ENCODE results near the gene NOCT.
"Not testable (repeated sequence)": the region's sequence is repeated elsewhere in the genome, so short reads cannot be mapped to it uniquely, and the experiment has no call there.

The NOCT gene

DNA sequence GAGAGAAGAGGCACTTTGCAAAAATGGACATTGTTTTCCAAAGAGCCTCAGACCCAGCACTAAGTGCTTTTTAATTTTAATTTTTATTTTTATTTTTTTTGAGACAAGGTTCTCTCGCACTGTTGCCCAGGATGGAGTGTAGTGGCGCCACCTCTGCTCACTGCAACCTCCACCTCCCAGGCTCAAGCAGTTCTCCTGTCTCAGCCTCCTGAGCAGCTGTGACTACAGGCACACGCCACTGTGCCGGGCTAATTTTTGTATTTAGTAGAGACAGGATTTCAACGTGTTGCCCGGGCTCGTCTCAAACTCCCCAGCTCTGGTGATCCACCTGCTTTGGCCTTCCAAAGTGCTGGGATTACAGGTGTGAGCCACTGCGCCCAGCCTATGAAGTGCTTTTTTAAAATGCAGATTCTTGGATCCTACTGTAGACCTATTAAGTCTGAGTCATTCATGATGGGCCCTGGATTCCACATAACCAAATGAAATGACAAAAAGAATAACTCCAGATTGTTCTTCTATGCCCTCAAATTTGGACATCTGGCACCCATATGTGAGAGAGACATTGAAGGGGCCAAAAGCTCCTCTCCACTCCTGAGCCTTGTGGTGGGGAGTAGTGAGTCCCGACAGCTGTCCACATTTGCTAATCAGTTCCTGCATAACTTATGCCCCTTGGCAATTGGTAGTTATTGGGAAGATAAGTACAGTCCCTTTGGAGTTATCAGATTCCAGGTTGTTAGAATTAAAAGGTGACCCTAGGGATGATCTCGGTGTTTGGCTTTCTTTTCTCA is 3.6 kb downstream of the NOCT start:
- DNase-seq (ENCODE audit: insufficient read length, low spot score) (no peak), FAIRE-seq (no peak)
- no peak for TF ChIP-seq POLR2A (IDR thresholded peaks at IDR 0.05; ENCODE audit: low read depth, low read length)

DNA sequence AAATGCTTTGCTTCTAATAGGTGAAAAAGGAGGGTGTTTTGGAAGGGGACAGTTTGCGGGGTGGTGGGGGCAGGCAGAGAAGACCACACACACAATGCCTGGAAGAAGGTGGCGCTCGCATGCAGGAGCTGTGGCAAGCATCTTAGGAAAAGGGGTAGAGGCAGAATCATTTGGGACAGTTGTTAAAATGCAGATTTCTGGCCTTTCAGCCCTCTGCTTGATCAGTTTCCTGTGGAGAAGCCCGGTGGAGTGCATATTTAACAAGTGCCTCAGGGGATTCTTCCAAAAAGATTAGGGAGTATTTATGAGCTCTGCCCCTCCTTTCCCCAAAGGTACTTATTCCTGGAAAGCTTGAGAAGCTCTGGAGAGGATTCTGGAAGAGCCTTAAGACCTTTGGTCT is 4.8 kb downstream of the NOCT start:
- DNase-seq (ENCODE audit: insufficient read length, low spot score) (no peak), FAIRE-seq (no peak)
- no peak for TF ChIP-seq POLR2A (IDR thresholded peaks at IDR 0.05; ENCODE audit: low read depth, low read length)

DNA sequence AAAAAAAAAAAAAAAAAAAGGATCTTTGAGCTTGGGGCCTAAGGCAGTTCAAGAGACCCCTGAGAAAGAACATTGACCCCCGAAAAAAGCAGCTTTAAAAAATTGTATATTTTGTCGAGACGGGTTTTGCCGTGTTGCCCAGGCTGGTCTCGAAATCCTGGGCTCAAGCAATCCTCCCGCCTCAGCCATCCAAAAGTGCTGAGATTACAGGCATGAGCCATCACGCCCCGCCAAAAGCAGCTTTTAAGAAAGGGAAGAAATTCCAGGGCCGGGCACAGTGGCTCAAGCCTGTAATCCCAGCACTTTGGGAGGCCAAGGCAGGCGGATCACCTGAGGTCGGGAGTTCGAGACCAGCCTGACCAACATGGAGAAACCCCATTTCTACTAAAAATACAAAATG is 5.5 kb downstream of the NOCT start:
- not testable (repeated sequence) for FAIRE-seq; DNase-seq (ENCODE audit: insufficient read length, low spot score)

DNA sequence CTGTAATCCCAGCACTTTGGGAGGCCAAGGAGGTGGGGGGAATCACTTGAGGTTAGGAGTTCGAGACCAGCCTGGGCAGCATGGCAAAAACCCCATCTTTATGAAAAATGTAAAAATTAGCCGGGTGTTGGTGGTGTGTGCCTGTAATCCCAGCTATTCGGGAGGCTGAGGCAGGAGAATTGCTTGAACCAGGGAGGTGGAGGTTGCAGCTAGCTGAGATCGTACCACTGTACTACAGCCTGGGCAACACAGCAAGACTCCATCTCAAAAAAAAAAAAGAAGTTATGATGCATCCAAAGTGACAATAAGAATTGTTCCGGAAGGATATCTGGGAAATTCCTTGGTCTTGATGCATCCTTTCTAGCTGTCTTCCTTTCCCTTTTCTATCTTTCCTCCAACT is 7.3 kb downstream of the NOCT start:
- FAIRE-seq, result no peak
- TF ChIP-seq POLR2A (IDR thresholded peaks at IDR 0.05; ENCODE audit: low read depth, low read length), result no peak
- DNase-seq (ENCODE audit: insufficient read length, low spot score), result no peak

DNA sequence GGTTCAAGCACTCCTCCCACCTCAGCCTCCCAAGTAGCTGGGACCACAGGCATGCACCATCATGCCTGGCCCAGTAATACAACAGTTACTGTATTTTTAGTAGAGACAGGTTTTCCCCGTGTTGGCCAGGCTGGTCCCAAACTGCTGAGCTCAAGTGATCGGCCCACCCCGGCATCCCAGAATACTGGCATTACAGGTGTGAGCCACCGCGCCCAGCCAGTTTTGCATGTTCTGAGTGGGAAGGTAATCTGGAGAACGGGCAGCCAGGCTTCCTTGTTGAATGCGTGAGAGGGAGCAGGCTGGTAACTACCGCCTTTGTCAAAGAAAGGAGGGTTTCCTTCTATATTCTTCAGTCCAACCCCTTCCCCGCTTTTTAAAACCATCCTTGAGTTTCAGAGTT is 9.1 kb downstream of the NOCT start:
- TF ChIP-seq POLR2A (IDR thresholded peaks at IDR 0.05; ENCODE audit: low read depth, low read length), result no peak

DNA sequence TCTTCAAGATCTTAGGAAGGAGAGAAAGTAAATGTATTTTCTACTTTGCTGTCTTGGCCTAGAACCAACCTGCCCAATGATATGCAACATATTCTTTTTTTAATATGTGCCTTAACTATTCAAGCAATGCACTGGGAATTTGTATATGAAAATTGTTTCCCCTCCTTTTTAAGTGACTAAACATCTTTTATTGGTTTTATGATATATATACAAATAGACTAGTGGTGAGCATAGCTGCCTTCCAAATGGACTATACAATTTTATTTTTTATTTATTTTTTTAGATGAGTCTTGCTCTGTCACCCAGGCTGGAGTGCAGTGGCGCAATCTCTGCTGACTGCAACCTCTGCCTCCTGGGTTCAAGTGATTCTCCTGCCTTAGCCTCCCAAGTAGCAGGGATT is 10.3 kb downstream of the NOCT start:
- TF ChIP-seq POLR2A (IDR thresholded peaks at IDR 0.05; ENCODE audit: low read depth, low read length), result no peak
- no peak for FAIRE-seq

More for the DNA sequence above, 9.1 kb downstream of the NOCT start:
- no peak for DNase-seq (ENCODE audit: insufficient read length, low spot score)
- no peak for FAIRE-seq

DNA sequence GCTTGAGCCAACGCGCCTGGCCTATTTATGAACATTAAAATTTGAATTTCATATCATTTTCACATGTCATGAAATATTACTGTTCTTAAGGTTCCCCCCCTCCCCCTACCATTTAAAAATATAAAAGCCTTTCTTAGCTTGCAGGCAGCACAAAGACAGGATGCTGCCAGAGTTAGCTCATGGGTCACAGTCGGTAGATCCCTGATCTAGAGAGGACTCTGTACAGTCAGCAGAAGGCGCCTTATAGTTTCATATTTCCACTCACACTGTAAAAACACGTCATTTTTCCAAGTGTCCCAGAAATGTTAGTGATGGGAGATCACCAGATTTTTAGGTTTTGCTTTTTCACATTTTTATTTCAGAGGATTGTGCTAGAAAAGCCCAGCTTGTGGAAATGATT is 12.2 kb downstream of the NOCT start:
- DNase-seq (ENCODE audit: insufficient read length, low spot score) (no peak), FAIRE-seq (no peak)
- no peak for TF ChIP-seq POLR2A (IDR thresholded peaks at IDR 0.05; ENCODE audit: low read depth, low read length)

More for the DNA sequence above, 10.3 kb downstream of the NOCT start:
- DNase-seq (ENCODE audit: insufficient read length, low spot score), result no peak

DNA sequence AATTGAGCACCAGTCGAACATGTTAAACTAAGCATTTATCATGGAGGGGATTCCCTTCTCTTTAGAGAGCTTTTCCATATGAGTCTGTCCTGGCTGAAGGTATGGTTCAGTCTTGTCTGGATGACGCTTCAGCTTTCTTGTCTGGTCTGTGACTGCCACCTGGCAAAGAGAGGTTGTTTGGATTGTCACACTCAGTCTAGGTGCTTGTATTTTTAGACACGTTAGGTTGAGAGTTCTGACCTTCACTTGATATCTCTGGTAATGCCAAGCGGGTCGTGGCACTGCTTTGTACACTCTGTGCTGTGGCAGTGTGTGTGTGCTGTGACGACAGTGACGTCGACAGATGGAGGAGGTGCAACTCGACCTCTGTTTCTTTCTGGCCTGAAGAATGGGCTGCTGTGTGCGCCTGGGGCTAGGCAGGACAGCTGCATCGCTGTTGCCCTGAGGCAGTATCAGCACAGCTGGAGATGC is 12.6 kb downstream of the NOCT start:
- no peak for TF ChIP-seq POLR2A (IDR thresholded peaks at IDR 0.05; ENCODE audit: low read depth, low read length)
- FAIRE-seq (no peak), DNase-seq (ENCODE audit: insufficient read length, low spot score) (no peak)

DNA sequence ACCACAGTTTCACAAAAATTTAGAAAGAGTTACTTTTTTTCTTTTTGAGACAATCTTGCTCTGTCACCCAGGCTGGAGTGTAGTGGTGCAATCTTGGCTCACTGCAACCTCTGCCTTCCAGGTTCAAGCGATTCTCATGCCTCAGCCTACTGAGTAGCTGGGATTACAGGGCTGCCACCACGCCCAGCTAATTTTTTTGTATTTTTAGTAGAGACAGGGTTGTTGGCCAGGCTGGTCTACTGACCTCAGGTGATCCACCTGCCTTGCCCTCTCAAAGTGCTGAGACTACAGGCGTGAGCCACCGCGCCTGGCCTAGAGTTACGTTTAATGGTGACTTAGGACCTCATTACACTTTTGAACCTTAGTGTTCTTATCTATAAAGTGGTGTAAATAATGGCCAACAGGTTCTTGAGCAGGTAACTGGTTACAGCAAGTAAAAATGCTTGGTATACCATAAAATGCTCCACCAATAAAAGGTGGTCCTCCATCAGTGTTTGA is 14.3 kb downstream of the NOCT start:
- not testable (repeated sequence) for FAIRE-seq; DNase-seq (ENCODE audit: insufficient read length, low spot score)

DNA sequence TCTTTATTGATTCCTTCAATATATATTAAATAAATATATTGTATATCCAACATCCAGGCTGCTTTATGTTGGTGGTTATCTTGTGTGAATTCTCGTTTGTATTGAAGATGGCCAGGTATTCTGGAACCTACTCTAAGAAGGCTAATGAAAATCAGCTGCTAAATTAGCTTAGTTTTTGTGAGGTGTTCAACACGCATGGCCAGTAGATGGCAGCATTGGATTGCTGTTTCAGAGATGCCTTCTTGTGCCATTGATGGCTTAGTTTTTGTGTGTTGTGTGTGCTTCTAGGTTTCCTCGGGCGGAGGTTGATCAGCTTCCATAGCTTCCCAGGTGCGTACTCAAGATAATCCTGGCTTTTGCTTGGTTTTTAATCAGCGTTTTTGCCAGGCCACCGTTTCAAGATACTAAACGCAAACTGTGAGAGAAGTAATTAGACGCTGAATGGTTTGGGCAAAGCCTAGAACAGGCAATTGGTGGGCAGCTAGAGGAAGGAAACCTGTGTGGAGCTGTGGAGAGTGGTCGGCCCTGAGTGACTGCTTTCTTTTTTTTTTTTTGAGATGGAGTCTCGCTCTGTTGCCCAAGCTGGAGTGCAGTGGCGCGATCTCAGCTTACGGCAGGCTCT is 15.1 kb downstream of the NOCT start:
- FAIRE-seq, result no peak
- DNase-seq (ENCODE audit: insufficient read length, low spot score), result peak; percentile 31
- TF ChIP-seq POLR2A (IDR thresholded peaks at IDR 0.05; ENCODE audit: low read depth, low read length), result no peak

DNA sequence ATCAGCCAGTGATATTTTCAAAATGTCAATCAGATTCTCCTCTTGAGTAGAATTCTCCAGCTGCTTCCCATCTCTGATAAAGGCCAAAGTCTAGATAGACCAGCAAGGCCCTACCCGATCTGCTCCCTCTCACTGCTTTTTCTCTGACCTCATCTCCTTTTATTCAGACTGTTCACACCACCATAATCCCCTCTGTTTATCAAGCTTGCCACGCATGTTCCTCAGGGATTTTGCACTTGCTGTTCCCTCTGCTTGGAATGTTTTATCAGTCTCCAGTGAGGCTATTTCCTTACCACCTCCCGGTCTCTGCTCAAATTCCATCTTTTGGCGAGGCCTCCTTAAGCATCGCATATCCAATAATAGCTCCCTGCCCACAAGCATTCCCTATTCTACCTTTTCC is 20.1 kb downstream of the NOCT start:
- DNase-seq (ENCODE audit: insufficient read length, low spot score) (no peak), FAIRE-seq (no peak)
- no peak for TF ChIP-seq POLR2A (IDR thresholded peaks at IDR 0.05; ENCODE audit: low read depth, low read length)

DNA sequence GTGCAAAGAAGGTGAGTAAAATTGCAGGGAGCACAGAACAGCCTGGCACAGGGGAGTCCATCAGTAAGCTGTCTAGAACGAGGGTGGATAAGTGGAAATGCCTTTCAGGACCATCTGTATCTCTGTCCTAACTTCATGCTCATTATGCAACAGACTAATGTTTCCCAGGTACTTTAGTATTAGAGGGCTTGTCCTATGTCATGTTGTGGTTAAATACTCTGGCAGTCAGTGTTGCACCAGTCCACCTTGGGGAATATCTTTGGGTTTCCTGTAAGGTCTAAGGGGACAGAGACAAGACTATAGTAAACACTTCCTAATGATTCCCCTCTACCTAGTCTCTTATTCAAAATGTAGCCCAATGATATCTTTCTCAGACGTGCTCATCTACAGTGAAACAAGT is 21.3 kb downstream of the NOCT start:
- TF ChIP-seq POLR2A (IDR thresholded peaks at IDR 0.05; ENCODE audit: low read depth, low read length), result no peak
- FAIRE-seq (no peak), DNase-seq (ENCODE audit: insufficient read length, low spot score) (no peak)

DNA sequence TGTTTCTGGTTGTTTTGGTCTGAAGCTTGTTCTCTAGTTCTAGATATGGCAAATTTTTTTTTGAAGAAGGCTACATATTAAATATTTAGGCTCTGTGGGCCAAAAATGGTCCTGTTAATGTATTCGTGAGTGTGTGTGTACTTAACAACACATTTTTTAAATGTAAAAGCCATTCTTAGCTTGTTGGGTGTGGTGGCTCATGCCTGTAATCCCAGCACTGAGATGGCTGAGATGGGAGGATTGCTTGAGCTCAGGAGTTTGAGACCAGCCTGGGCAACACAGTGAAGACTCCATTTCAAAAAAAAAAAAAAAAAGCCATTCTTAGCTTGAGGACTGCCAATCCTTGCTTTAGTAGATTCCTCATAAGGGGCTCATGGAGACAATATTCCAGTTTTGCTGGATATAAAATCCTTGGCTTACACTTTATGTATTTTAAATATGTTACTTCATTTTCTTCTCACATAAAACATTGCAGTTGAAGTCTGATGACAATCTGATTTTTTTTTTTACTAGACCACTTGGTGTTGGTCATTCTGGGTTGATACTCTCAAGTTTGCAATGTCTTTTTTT is 23.4 kb downstream of the NOCT start:
- no peak for TF ChIP-seq POLR2A (IDR thresholded peaks at IDR 0.05; ENCODE audit: low read depth, low read length)
- DNase-seq (ENCODE audit: insufficient read length, low spot score), result no peak
- FAIRE-seq, result no peak

DNA sequence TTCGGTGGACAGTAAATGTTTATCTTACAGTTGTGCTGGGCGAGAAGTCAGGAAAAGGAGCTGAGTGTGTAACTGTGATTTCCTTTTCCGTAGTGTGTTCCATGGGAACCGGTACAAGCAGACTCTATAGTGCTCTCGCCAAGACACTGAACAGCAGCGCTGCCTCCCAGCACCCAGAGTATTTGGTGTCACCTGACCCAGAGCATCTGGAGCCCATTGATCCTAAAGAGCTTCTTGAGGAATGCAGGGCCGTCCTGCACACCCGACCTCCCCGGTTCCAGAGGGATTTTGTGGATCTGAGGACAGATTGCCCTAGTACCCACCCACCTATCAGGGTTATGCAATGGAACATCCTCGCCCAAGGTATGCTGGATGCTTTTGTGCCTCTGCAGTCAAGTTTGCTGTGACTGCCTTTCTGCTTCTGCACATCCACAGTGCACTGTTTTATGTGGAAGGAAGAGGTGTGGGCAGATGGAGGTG is 27.4 kb downstream of the NOCT start:
- FAIRE-seq (no peak), DNase-seq (ENCODE audit: insufficient read length, low spot score) (no peak)
- no peak for TF ChIP-seq POLR2A (IDR thresholded peaks at IDR 0.05; ENCODE audit: low read depth, low read length)

DNA sequence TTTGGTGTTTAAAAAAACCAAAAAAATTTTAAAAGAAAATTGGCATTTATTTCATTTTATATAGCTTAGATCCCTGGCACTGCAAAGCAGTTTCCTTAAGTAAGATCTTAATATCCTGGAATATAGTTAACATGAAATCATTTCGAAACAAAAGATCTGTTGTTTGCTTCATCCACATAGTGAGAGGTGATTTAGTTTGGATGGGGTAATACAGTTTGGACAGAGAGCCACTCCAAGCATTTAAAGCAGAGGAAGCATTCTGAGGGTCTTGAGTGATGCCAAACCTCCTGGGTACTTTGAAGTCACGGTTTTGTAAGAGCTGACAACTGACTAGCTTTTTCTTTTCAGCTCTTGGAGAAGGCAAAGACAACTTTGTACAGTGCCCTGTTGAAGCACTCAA is 28.7 kb downstream of the NOCT start:
- TF ChIP-seq POLR2A (IDR thresholded peaks at IDR 0.05; ENCODE audit: low read depth, low read length), result no peak
- no peak for DNase-seq (ENCODE audit: insufficient read length, low spot score)
- no peak for FAIRE-seq

Data from H54 (cell line).